Vagina (tissue), 2 donors: ENCODE measurements around the gene BEST1. TPM values are rescaled to one million over a fixed set of nuclear protein-coding genes. Genes with fewer than 3 reads are reported as not detected.

ENCODE experiments used
- DNase-seq, 2 donors: peaks; one replicate each; pipeline ENCODE4 v3.0.0-alpha.2; 2017; ENCODE audit errors: extremely low spot score in 2 of 2
- H3K27ac ChIP-seq: fragments of 200-600 bp; sonication (generic); one replicate; pipeline ENCODE4 v1.5.1; 2019
- H3K27me3 ChIP-seq: fragments of 200-600 bp; sonication (generic); one replicate; pipeline ENCODE4 v1.5.1; 2019
- H3K36me3 ChIP-seq, 2 donors: fragments of 200-600 bp; sonication (generic); one replicate each; pipeline ENCODE4 v1.5.1; 2017 to 2019
- H3K4me1 ChIP-seq: fragments of 200-600 bp; sonication (generic); one replicate; pipeline ENCODE4 v1.5.1; 2019
- H3K4me3 ChIP-seq, 2 donors: fragments of 200-600 bp; sonication (generic); 1 replicate in 1 of 2; 2 replicates in 1 of 2; pipeline ENCODE4 v1.5.1; 2016 to 2019
- H3K9me3 ChIP-seq: fragments of 200-600 bp; sonication (generic); one replicate; pipeline ENCODE4 v1.5.1; 2019
- CTCF ChIP-seq, 3 experiments: fragments of 450-650 bp in 2 of 3; fragments of 200-600 bp in 1 of 3; sonication (generic) in 1 of 3; IDR thresholded peaks; one replicate each; pipeline ENCODE4 v1.5.1; 2017 to 2019; ENCODE audit warnings: antibody characterized with exemption in 3 of 3, mild to moderate bottlenecking in 2 of 3, moderate library complexity in 2 of 3
- POLR2A ChIP-seq, 2 donors: fragments of 450-650 bp; IDR thresholded peaks; one replicate each; pipeline ENCODE4 v1.6.1; 2017; ENCODE audit warnings: antibody characterized with exemption in 2 of 2, mild to moderate bottlenecking in 2 of 2, moderate library complexity in 2 of 2
- POLR2AphosphoS5 ChIP-seq, 2 donors: sonication (generic); formaldehyde crosslinking; IDR thresholded peaks; one replicate each; pipeline ENCODE4 v1.9.0; 2017; ENCODE audit warnings: antibody characterized with exemption in 2 of 2, mild to moderate bottlenecking in 2 of 2, low read depth in 1 of 2; ENCODE audit not compliant: insufficient read depth in 1 of 2
- intact Hi-C: fragments of 100-400 bp; cut with DNase I; formaldehyde crosslinking; loops from one replicate; pipeline ENCODE4 v1.15.1; 2023
- total RNA-seq: library from RNA; depleted of rRNA; stranded (reverse); fragments of >200 nt; gene quantifications from one replicate; pipeline ENCODE4 v1.2.3, GENCODE V29; 2016

The BEST1 gene
- total RNA-seq, 1 donor from 2014 or later = 4.4 TPM

GRCh38 chr11:61978703-61979661 lies 28.8 kb downstream of the BEST1 start:
- Histone ChIP-seq H3K27ac (peak overlapping the region; percentile 42), H3K36me3 (no peaks in the 10 kb centered on the region), H3K4me1 (peaks cover 9% of the 10 kb centered on the region), H3K4me3 (no peak overlapping the region), H3K27me3 (no peaks in the 10 kb centered on the region), H3K9me3 (no peaks in the 10 kb centered on the region)
- intact Hi-C loops = loop anchor here (10.0 kb wide), 1 partner anchor 106 kb away; no protein-coding TSS in a partner anchor
- peak in 1 of 2 donors; percentile 44 for TF ChIP-seq POLR2AphosphoS5 (IDR thresholded peaks at IDR 0.05; ENCODE audit: insufficient read depth in 1 of 2, low read depth in 1 of 2)
- no peak for TF ChIP-seq CTCF (IDR thresholded peaks at IDR 0.05)
- TF ChIP-seq POLR2A (IDR thresholded peaks at IDR 0.05) = no peak
- DNase-seq = no peak

GRCh38 chr11:61980783-61981541 lies 30.8 kb downstream of the BEST1 start:
- TF ChIP-seq CTCF (IDR thresholded peaks at IDR 0.05) = no peak
- no peak for TF ChIP-seq POLR2A (IDR thresholded peaks at IDR 0.05)
- no peak for TF ChIP-seq POLR2AphosphoS5 (IDR thresholded peaks at IDR 0.05; ENCODE audit: insufficient read depth in 1 of 2, low read depth in 1 of 2)
- Histone ChIP-seq H3K27ac (no peak overlapping the region), H3K9me3 (no peaks in the 10 kb centered on the region), H3K4me3 (no peak overlapping the region), H3K36me3 (no peaks in the 10 kb centered on the region), H3K4me1 (peaks cover 6% of the 10 kb centered on the region), H3K27me3 (no peaks in the 10 kb centered on the region)
- intact Hi-C loops = no loop called here
- DNase-seq = no peak

- Histone ChIP-seq H3K4me3 (no peak overlapping the region), H3K9me3 (no peaks in the 10 kb centered on the region), H3K27me3 (no peaks in the 10 kb centered on the region), H3K27ac (no peak overlapping the region), H3K36me3 (no peaks in the 10 kb centered on the region), H3K4me1 (peaks cover 6% of the 10 kb centered on the region)
- intact Hi-C loops = no loop called here
- TF ChIP-seq POLR2A (IDR thresholded peaks at IDR 0.05) = no peak
- TF ChIP-seq CTCF (IDR thresholded peaks at IDR 0.05) = no peak
- no peak for TF ChIP-seq POLR2AphosphoS5 (IDR thresholded peaks at IDR 0.05; ENCODE audit: insufficient read depth in 1 of 2, low read depth in 1 of 2)
- DNase-seq = no peak
Observed at GRCh38 chr11:61983419-61983818, 33.3 kb downstream of the BEST1 start.

GRCh38 chr11:61985869-61986268 lies 35.7 kb downstream of the BEST1 start:
- DNase-seq = no peak
- H3K27ac ChIP-seq = no peak overlapping the region
- TF ChIP-seq POLR2A (IDR thresholded peaks at IDR 0.05) (no peak), POLR2AphosphoS5 (IDR thresholded peaks at IDR 0.05; ENCODE audit: insufficient read depth in 1 of 2, low read depth in 1 of 2) (no peak)

GRCh38 chr11:61994981-61995380 lies 44.8 kb downstream of the BEST1 start:
- no peak for DNase-seq
- intact Hi-C loops = no loop called here
- no peak for TF ChIP-seq POLR2A (IDR thresholded peaks at IDR 0.05)
- TF ChIP-seq CTCF (IDR thresholded peaks at IDR 0.05) = no peak
- TF ChIP-seq POLR2AphosphoS5 (IDR thresholded peaks at IDR 0.05; ENCODE audit: insufficient read depth in 1 of 2, low read depth in 1 of 2) = no peak

More at GRCh38 chr11:61985869-61986268, 35.7 kb downstream of the BEST1 start:
- no peak overlapping the region for H3K4me3 ChIP-seq
- no peaks in the 10 kb centered on the region for H3K27me3 ChIP-seq
- H3K36me3 ChIP-seq = no peaks in the 10 kb centered on the region
- intact Hi-C loops = no loop called here
- no peaks in the 10 kb centered on the region for H3K9me3 ChIP-seq
- no peaks in the 10 kb centered on the region for H3K4me1 ChIP-seq

More at GRCh38 chr11:61994981-61995380, 44.8 kb downstream of the BEST1 start:
- Histone ChIP-seq H3K36me3 (no peaks in the 10 kb centered on the region), H3K4me1 (no peaks in the 10 kb centered on the region), H3K4me3 (no peak overlapping the region), H3K27me3 (no peaks in the 10 kb centered on the region), H3K27ac (no peak overlapping the region), H3K9me3 (no peaks in the 10 kb centered on the region)
